ENCODE measurements around the gene PPDPF.

DNA sequence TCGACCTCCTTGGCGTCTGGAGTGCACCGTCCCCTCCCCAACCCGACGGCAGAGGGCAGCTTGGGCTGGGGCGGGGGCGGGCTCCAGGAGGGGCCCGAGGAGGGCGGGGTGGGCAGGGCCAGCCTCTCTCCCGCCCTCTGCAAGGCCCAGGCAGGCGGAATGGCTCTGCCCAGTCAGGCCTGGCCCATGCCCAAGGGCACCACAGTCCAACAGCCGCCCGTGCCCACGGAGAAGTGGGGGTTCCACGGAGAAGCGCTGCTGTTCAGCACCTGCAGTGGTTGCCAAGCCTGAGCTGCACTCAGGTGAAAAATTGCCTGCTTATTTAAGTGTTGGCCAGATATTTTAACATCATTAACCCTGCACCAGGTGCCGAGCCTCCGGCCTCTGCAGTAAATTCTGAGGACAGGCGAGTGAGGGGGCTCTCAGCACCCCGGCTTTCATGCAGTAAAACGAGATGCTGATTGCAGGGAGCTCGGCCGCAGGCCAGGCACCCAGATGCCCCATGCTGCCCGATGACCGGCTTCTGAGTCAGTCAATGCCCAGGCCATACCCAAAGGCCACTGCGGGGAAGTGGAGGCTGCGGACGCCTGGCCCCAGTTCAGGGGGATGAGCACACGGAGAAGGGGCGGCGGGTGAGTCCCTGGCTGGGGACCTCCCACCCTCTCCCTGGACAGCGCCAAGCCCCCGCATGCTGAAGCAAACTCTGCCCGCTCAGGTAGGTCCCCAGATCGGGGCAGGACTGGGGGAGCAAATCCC lies 27.3 kb downstream of the PPDPF start, which contains the start of gene SRMS:
- TF ChIP-seq, protein P1, sequence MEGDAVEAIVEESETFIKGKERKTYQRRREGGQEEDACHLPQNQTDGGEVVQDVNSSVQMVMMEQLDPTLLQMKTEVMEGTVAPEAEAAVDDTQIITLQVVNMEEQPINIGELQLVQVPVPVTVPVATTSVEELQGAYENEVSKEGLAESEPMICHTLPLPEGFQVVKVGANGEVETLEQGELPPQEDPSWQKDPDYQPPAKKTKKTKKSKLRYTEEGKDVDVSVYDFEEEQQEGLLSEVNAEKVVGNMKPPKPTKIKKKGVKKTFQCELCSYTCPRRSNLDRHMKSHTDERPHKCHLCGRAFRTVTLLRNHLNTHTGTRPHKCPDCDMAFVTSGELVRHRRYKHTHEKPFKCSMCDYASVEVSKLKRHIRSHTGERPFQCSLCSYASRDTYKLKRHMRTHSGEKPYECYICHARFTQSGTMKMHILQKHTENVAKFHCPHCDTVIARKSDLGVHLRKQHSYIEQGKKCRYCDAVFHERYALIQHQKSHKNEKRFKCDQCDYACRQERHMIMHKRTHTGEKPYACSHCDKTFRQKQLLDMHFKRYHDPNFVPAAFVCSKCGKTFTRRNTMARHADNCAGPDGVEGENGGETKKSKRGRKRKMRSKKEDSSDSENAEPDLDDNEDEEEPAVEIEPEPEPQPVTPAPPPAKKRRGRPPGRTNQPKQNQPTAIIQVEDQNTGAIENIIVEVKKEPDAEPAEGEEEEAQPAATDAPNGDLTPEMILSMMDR (IDR thresholded peaks at IDR 0.05; ENCODE audit: low read length), result no peak
- no peak for TF ChIP-seq EZH2 (optimal IDR thresholded peaks at IDR 0.05; ENCODE audit: low read depth, low read length)
- TF ChIP-seq EZH2phosphoT487 (IDR thresholded peaks at IDR 0.05; ENCODE audit: low read length), result no peak

Data from MM.1S (cell line).